HepG2 (cell line): ENCODE results near the gene PPP1R1B. TPM values are rescaled to one million over a fixed set of nuclear protein-coding genes. Genes with fewer than 3 reads are reported as not detected.

Source experiments
- ATAC-seq: fragments of 200-7000 bp; cut with Tn5 transposase; 3 replicates; pipeline ENCODE4 v1.9.1; 2020; ENCODE audit warnings: mild to moderate bottlenecking, moderate library complexity
- BruUV-seq: library from RNA; stranded (reverse); fragments of 400-500 nt; replicated peaks from 2 replicates; lab custom pipeline; 2021; lab: Mats Ljungman, UMichigan
- CTCF ChIA-PET: fragments of 300-600 bp; formaldehyde crosslinking; extraction: SDS; loops from one replicate; lab custom pipeline; 2021; ENCODE audit warnings: low total read pairs, inconsistent platforms, low intra/inter-chr PET ratio; lab: Yijun Ruan, JAX
- POLR2A ChIA-PET: fragments of 350-600 bp; sonication (Branson Sonifier 250); formaldehyde crosslinking; loops from one replicate; lab custom pipeline; 2020; ENCODE audit warnings: antibody characterized with exemption, inconsistent platforms; lab: Yijun Ruan, JAX
- DNase-seq: peaks from one replicate; pipeline ENCODE4 v3.0.0-alpha.2; 2015; ENCODE audit warnings: low spot score
- FAIRE-seq: peaks from 3 replicates; lab custom pipeline; 2011; peaks lifted over from hg19 to GRCh38; lab: Jason Lieb, UNC
- H2AFZ ChIP-seq: one replicate; pipeline ENCODE4 v1.6.1; 2011; ENCODE audit warnings: low read length, inconsistent platforms
- H3K27ac ChIP-seq: fragments of 300-600 bp; 3 replicates; pipeline ENCODE4 v1.8.0; 2011; ENCODE audit warnings: mixed run types, mild to moderate bottlenecking, mixed read lengths, low read length, inconsistent platforms; ENCODE audit not compliant: insufficient read depth; ENCODE audit errors: extremely low read length
- H3K27me3 ChIP-seq, 2 experiments: fragments of 200-600 bp in 1 of 2; 2 replicates in 1 of 2; 3 replicates in 1 of 2; pipeline versions ENCODE4 v1.6.0 to v1.8.0; 2011; ENCODE audit warnings: low read length in 2 of 2, mild to moderate bottlenecking in 2 of 2, moderate library complexity in 2 of 2, inconsistent platforms in 1 of 2; ENCODE audit not compliant: insufficient read depth in 2 of 2, control insufficient read depth in 1 of 2
- H3K36me3 ChIP-seq, 2 experiments: fragments of 200-600 bp in 1 of 2; replicated peaks in 1 of 2; 2 replicates in 1 of 2; 3 replicates in 1 of 2; pipeline versions ENCODE4 v1.5.1 to v1.8.0; 2011; ENCODE audit warnings: low read length in 2 of 2, inconsistent platforms in 1 of 2; ENCODE audit not compliant: insufficient read depth in 2 of 2, control insufficient read depth in 1 of 2
- H3K4me1 ChIP-seq: 2 replicates; pipeline ENCODE4 v1.5.1; 2012; ENCODE audit warnings: low read length, inconsistent platforms; ENCODE audit not compliant: insufficient read depth
- H3K4me2 ChIP-seq: 2 replicates; pipeline ENCODE4 v1.6.0; 2011; ENCODE audit warnings: low read depth, low read length, inconsistent platforms
- H3K4me3 ChIP-seq, 3 experiments: fragments of 200-600 bp in 1 of 3; sonication (generic), shearing (Covaris generic) in 1 of 3; replicated peaks in 1 of 3; 2 replicates each; pipeline ENCODE4 v1.5.1; 2011 to 2016; ENCODE audit warnings: low read length in 3 of 3, inconsistent platforms in 2 of 3, low read depth in 2 of 3, mild to moderate bottlenecking in 2 of 3, control low read depth in 1 of 3, mixed read lengths in 1 of 3; ENCODE audit not compliant: insufficient read depth in 1 of 3
- H3K79me2 ChIP-seq: one replicate; pipeline ENCODE4 v1.6.1; 2011; ENCODE audit warnings: low read length, inconsistent platforms; ENCODE audit not compliant: insufficient read depth
- H3K9ac ChIP-seq: 2 replicates; pipeline ENCODE4 v1.6.0; 2011; ENCODE audit warnings: mild to moderate bottlenecking, low read depth, low read length, inconsistent platforms; ENCODE audit not compliant: insufficient read depth
- H3K9me3 ChIP-seq: 2 replicates; pipeline ENCODE4 v1.5.1; 2012; ENCODE audit warnings: mild to moderate bottlenecking, low read length
- H4K20me1 ChIP-seq: 2 replicates; pipeline ENCODE4 v1.6.0; 2011; ENCODE audit warnings: inconsistent platforms, mild to moderate bottlenecking, low read length, moderate library complexity; ENCODE audit not compliant: insufficient read depth
- REXO4 ChIP-seq: sonication (generic); formaldehyde crosslinking; IDR thresholded peaks from 2 replicates; pipeline ENCODE4 v1.8.0; 2022; ENCODE audit warnings: missing genetic modification reagents, mild to moderate bottlenecking, borderline replicate concordance
- SSRP1 ChIP-seq: IDR thresholded peaks from 2 replicates; pipeline ENCODE4 v1.6.1; 2016; ENCODE audit warnings: control low read depth
- WGBS: methylation state at CpG from one replicate; pipeline ENCODE4 v1.1.6; 2017; ENCODE audit warnings: low lambda C conversion rate; 5-methylcytosine and 5-hydroxymethylcytosine counted together
- in situ Hi-C: cut with HindIII; loops from 2 replicates; pipeline ENCODE4 v1.10.0; 2017; ENCODE audit warnings: low pct_unique_long_range_greater_than_20kb; ENCODE audit not compliant: extremely low pct_ligation_motif_present
- intact Hi-C: fragments of 100-400 bp; cut with micrococcal nuclease; formaldehyde crosslinking; loops from one replicate; pipeline ENCODE4 v1.10.0; 2022; ENCODE audit not compliant: unreplicated experiment
- polyA plus RNA-seq, 8 experiments: library from polyadenylated mRNA; depleted of rRNA in 3 of 8; stranded (reverse) in 7 of 8; unstranded in 1 of 8; fragments of >200 nt; fragmentation: Illumina TruSeq in 4 of 8; extraction: Trizol in 4 of 8; gene quantifications; 2 replicates each; pipeline versions ENCODE4 v1.2.1 to v1.2.3, GENCODE V29; 2011 to 2016; ENCODE audit warnings: low read depth in 4 of 8, missing spikeins in 1 of 8, mixed read lengths in 1 of 8; ENCODE audit not compliant: insufficient read depth in 1 of 8
- total RNA-seq, 5 experiments: library from RNA; depleted of rRNA; stranded (reverse); fragments of >200 nt; fragmentation: Illumina TruSeq; extraction: Trizol; gene quantifications; 2 replicates each; pipeline ENCODE4 v1.2.3, GENCODE V29; 2016; ENCODE audit warnings: low read depth in 1 of 5
- TF ChIP-seq, protein P1 (sequence below): sonication (generic); formaldehyde crosslinking; IDR thresholded peaks from 2 replicates; pipeline ENCODE4 v1.8.1; 2023; ENCODE audit warnings: mild to moderate bottlenecking, missing genetic modification reagents
- TF ChIP-seq, protein P2 (sequence below): sonication (generic); formaldehyde crosslinking; IDR thresholded peaks from 2 replicates; pipeline ENCODE4 v1.4.0; 2020; ENCODE audit warnings: missing genetic modification reagents

Gene PPP1R1B
- total and polyA plus RNA-seq, 2 of the 13 experiments (the other 11 are each of a cell fraction or from before 2014, with no cell fraction given): 0.08 TPM; not detected in 1

DNA sequence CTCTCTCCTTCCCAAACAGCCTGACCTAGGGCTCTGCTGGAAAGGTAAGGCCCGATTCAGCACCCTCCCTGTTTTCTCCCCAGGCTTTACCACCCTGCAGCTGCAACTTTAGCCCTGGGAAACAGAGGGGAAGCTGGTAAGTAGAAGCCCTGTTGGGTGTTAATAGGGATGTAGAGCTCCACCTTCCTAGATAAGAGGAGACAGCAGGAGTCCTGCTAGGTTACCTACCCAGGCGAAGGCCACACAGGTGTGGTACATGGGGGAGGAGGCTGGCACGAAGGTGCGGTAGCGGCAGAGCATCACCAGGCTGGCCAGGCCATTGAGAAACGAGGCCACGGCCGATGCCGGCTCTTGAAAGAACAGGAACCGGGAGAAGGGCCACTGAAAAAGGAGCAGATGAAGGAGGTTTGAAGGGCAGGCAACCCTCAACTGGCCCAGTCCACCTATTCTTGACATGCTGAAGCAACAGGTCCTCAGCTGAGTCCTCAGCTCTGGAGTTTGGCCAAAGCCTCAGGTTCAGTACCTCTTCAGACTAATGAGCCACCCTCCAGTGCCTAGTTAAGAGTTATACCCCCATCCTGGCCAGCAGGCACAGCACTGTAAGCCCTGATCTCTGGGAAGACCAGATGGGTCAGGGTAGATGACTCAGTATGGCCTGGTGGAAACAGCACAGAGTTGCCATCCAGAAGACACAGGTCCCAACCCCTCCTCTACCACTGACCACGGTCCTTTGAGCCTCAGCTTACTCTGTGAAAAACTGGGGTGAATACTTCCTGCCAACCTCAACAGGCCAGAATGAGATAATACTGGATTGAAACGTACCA lies 57.8 kb downstream of the PPP1R1B start:
- H3K27me3 ChIP-seq: no peaks in the 10 kb centered on the region; a peak in 1 of 5 replicates
- WGBS: 96% methylated on average over 12 of the region's 12 CpGs
- FAIRE-seq: no peak
- POLR2A ChIA-PET: interaction anchor here (0.8 to 4.1 kb wide), 3 partner anchors 11 to 68 kb away, joined by 3 to 64 read pairs (median 5); no protein-coding TSS in a partner anchor
- BruUV-seq: no TSS peak
- TF ChIP-seq SSRP1 (CRISPR knock-in tag) (no peak), REXO4 (CRISPR knock-in tag) (no peak)
- TF ChIP-seq, protein P1, sequence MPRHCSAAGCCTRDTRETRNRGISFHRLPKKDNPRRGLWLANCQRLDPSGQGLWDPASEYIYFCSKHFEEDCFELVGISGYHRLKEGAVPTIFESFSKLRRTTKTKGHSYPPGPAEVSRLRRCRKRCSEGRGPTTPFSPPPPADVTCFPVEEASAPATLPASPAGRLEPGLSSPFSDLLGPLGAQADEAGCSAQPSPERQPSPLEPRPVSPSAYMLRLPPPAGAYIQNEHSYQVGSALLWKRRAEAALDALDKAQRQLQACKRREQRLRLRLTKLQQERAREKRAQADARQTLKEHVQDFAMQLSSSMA (CRISPR knock-in tag): no peak
- TF ChIP-seq, protein P2, sequence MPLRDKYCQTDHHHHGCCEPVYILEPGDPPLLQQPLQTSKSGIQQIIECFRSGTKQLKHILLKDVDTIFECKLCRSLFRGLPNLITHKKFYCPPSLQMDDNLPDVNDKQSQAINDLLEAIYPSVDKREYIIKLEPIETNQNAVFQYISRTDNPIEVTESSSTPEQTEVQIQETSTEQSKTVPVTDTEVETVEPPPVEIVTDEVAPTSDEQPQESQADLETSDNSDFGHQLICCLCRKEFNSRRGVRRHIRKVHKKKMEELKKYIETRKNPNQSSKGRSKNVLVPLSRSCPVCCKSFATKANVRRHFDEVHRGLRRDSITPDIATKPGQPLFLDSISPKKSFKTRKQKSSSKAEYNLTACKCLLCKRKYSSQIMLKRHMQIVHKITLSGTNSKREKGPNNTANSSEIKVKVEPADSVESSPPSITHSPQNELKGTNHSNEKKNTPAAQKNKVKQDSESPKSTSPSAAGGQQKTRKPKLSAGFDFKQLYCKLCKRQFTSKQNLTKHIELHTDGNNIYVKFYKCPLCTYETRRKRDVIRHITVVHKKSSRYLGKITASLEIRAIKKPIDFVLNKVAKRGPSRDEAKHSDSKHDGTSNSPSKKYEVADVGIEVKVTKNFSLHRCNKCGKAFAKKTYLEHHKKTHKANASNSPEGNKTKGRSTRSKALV: no peak
- TF ChIP-seq, all 625 proteins: peak for 0
- Histone ChIP-seq H3K79me2 (no peaks in the 10 kb centered on the region), H2AFZ (no peak overlapping the region), H3K9ac (no peak overlapping the region), H3K4me3 (no peak overlapping the region), H3K4me1 (peaks cover 24% of the 10 kb centered on the region), H3K36me3 (peaks cover 0 to 2% of the 10 kb centered on the region in 2 experiments; a peak in 2 of 5 replicates), H3K9me3 (no peaks in the 10 kb centered on the region), H4K20me1 (no peaks in the 10 kb centered on the region), H3K27ac (no peak overlapping the region), H3K4me2 (no peak overlapping the region)
- in situ Hi-C loops (no loop called here), intact Hi-C loops (no loop called here)
- no peak for DNase-seq
- no peak for ATAC-seq
- CTCF ChIA-PET: no interaction called here

Other genes with a start within 250 kb of the PPP1R1B start
- 10.2 and 10.6 TPM in 2 replicates for gene FBXL20, start 225.3 kb upstream of the PPP1R1B start, total RNA-seq (2016; rRNA removed; fragmentation: Illumina TruSeq; extraction: Trizol)
- gene FBXL20, start 225.3 kb upstream of the PPP1R1B start, polyA plus RNA-seq (2011; rRNA removed): 8.6 and 10.3 TPM in 2 replicates
- gene MED1, start 175.7 kb upstream of the PPP1R1B start, total RNA-seq (2016; rRNA removed; fragmentation: Illumina TruSeq; extraction: Trizol): 37.5 and 60.9 TPM in 2 replicates
- 35.1 and 40.1 TPM in 2 replicates for gene MED1, start 175.7 kb upstream of the PPP1R1B start, polyA plus RNA-seq (2011; rRNA removed)
- 88.6 and 95.9 TPM in 2 replicates for gene CDK12, start 165.5 kb upstream of the PPP1R1B start, total RNA-seq (2016; rRNA removed; fragmentation: Illumina TruSeq; extraction: Trizol)
- gene CDK12, start 165.5 kb upstream of the PPP1R1B start, polyA plus RNA-seq (2011; rRNA removed): 24.0 and 26.0 TPM in 2 replicates
- not detected in 2 replicates for gene NEUROD2, start 19.0 kb upstream of the PPP1R1B start, total RNA-seq (2016; rRNA removed; fragmentation: Illumina TruSeq; extraction: Trizol)
- not detected in 2 replicates for gene NEUROD2, start 19.0 kb upstream of the PPP1R1B start, polyA plus RNA-seq (2011; rRNA removed)
- gene STARD3, start 10.2 kb downstream of the PPP1R1B start, total RNA-seq (2016; rRNA removed; fragmentation: Illumina TruSeq; extraction: Trizol): 17.2 and 34.6 TPM in 2 replicates
- 100 and 114 TPM in 2 replicates for gene STARD3, start 10.2 kb downstream of the PPP1R1B start, polyA plus RNA-seq (2011; rRNA removed)
- gene TCAP, start 38.4 kb downstream of the PPP1R1B start, total RNA-seq (2016; rRNA removed; fragmentation: Illumina TruSeq; extraction: Trizol): 0.14 and 0.24 TPM in 2 replicates
- gene TCAP, start 38.4 kb downstream of the PPP1R1B start, polyA plus RNA-seq (2011; rRNA removed): 0.65 and 0.84 TPM in 2 replicates
- gene PNMT, start 41.5 kb downstream of the PPP1R1B start, total RNA-seq (2016; rRNA removed; fragmentation: Illumina TruSeq; extraction: Trizol): not detected in 2 replicates
- gene PNMT, start 41.5 kb downstream of the PPP1R1B start, polyA plus RNA-seq (2011; rRNA removed): 0.22 and 0.25 TPM in 2 replicates
- 5.1 and 11.9 TPM in 2 replicates for gene PGAP3, start 61.1 kb downstream of the PPP1R1B start, total RNA-seq (2016; rRNA removed; fragmentation: Illumina TruSeq; extraction: Trizol)
- gene PGAP3, start 61.1 kb downstream of the PPP1R1B start, polyA plus RNA-seq (2011; rRNA removed): 14.6 and 21.2 TPM in 2 replicates
- 30.2 and 64.1 TPM in 2 replicates for gene ERBB2, start 73.1 kb downstream of the PPP1R1B start, total RNA-seq (2016; rRNA removed; fragmentation: Illumina TruSeq; extraction: Trizol)
- gene ERBB2, start 73.1 kb downstream of the PPP1R1B start, polyA plus RNA-seq (2011; rRNA removed): 57.7 and 77.7 TPM in 2 replicates
- 40.6 and 48.6 TPM in 2 replicates for gene MIEN1, start 103.6 kb downstream of the PPP1R1B start, total RNA-seq (2016; rRNA removed; fragmentation: Illumina TruSeq; extraction: Trizol)
- 56.6 and 68.2 TPM in 2 replicates for gene MIEN1, start 103.6 kb downstream of the PPP1R1B start, polyA plus RNA-seq (2011; rRNA removed)
- 41.7 and 60.2 TPM in 2 replicates for gene GRB7, start 111.0 kb downstream of the PPP1R1B start, total RNA-seq (2016; rRNA removed; fragmentation: Illumina TruSeq; extraction: Trizol)
- 77.7 and 92.3 TPM in 2 replicates for gene GRB7, start 111.0 kb downstream of the PPP1R1B start, polyA plus RNA-seq (2011; rRNA removed)
- not detected in 2 replicates for gene IKZF3, start 237.4 kb downstream of the PPP1R1B start, total RNA-seq (2016; rRNA removed; fragmentation: Illumina TruSeq; extraction: Trizol)
- not detected in 2 replicates for gene IKZF3, start 237.4 kb downstream of the PPP1R1B start, polyA plus RNA-seq (2011; rRNA removed)
- gene ZPBP2, start 241.2 kb downstream of the PPP1R1B start, total RNA-seq (2016; rRNA removed; fragmentation: Illumina TruSeq; extraction: Trizol): not detected in 2 replicates
- gene ZPBP2, start 241.2 kb downstream of the PPP1R1B start, polyA plus RNA-seq (2011; rRNA removed): not detected in 2 replicates